GM06990 (cell line): ENCODE results near the gene JAM3.

Source experiments
- DNase-seq: peaks from one replicate; pipeline ENCODE4 v3.0.0-alpha.2; 2011; ENCODE audit not compliant: insufficient read length; ENCODE audit errors: extremely low read depth
- H3K27me3 ChIP-seq: replicated peaks from 2 replicates; pipeline ENCODE4 v1.6.0; 2011; ENCODE audit warnings: low read length; ENCODE audit not compliant: control insufficient read depth, insufficient read depth
- H3K36me3 ChIP-seq: 2 replicates; pipeline ENCODE4 v1.5.1; 2011; ENCODE audit warnings: low read length; ENCODE audit not compliant: control insufficient read depth, insufficient read depth
- H3K4me3 ChIP-seq: replicated peaks from 2 replicates; pipeline ENCODE4 v1.5.1; 2011; ENCODE audit warnings: low read depth, mild to moderate bottlenecking, control low read depth, low read length
- TF ChIP-seq, protein P1 (sequence below): IDR thresholded peaks from 2 replicates; pipeline ENCODE4 v1.5.1; 2011; ENCODE audit warnings: low read length, control low read depth, mild to moderate bottlenecking, inconsistent platforms; ENCODE audit not compliant: insufficient read depth, poor library complexity, severe bottlenecking

JAM3 gene

DNA sequence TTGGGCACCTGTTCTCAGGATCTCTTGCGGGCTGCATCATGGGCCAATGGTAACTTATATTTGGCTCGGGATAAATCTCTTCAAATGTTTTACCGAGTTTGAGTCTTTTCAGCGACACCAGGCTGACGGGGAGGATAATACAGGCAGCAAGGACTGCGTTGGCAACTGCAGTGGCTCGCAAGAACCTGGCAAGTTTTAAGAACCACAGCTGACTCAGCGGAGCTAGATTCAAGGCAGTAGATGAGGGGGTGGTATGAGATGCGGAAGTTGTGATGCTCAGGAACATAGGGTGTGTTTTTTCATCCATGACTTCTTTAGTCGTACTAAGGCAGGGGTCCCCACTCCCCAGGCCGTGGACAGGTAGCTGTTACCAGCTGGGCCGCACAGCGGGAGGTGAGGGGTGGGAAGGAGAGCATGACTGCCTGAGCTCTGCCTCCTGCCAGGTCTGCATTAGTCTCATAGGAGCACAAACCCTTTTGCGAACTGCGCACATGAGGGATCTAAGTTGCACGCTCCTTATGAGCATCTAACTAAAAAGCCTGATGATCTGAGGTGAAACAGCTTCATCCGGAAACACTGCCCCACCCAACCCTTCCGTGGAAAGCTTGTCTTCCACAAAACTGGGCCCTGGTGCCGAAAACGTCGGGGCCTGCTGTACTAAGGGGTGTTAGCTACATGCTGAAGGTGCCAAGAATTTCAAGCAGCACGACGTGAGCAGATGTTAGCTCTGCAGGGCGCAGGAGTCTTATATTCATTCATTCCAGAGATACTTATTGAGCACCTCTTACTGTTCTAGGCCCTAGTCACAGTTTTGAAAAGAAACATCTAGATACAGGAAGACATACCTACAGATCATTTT is 6.4 kb upstream of the JAM3 start:
- no peaks in the 10 kb centered on the region for H3K36me3 ChIP-seq
- no peak for DNase-seq
- H3K4me3 ChIP-seq: no peak overlapping the region
- H3K27me3 ChIP-seq: peaks cover 3% of the 10 kb centered on the region; the same call in 1 of the 2 replicates
- TF ChIP-seq, protein P1, sequence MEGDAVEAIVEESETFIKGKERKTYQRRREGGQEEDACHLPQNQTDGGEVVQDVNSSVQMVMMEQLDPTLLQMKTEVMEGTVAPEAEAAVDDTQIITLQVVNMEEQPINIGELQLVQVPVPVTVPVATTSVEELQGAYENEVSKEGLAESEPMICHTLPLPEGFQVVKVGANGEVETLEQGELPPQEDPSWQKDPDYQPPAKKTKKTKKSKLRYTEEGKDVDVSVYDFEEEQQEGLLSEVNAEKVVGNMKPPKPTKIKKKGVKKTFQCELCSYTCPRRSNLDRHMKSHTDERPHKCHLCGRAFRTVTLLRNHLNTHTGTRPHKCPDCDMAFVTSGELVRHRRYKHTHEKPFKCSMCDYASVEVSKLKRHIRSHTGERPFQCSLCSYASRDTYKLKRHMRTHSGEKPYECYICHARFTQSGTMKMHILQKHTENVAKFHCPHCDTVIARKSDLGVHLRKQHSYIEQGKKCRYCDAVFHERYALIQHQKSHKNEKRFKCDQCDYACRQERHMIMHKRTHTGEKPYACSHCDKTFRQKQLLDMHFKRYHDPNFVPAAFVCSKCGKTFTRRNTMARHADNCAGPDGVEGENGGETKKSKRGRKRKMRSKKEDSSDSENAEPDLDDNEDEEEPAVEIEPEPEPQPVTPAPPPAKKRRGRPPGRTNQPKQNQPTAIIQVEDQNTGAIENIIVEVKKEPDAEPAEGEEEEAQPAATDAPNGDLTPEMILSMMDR: no peak

DNA sequence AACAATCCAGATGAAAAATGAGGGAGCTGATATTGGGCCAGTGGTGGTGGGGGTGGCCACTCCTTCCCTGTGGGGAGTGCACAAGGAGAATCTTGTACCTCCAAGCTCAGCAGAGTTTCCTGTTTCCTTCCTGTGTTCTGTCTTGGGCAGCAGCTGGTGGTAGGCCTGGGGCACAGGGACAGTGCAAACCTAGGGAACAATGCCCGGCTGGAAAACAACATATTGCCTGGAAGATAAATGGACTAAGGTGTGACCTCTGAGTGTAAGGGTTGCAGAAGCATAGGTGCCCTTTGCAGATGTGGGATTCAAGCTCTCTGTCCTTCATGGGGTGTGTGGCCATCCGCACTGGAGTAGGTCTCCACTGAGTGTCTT is 5.8 kb upstream of the JAM3 start:
- TF ChIP-seq, protein P1: no peak
- H3K27me3 ChIP-seq: peaks cover 3% of the 10 kb centered on the region; the same call in 1 of the 2 replicates
- no peak overlapping the region for H3K4me3 ChIP-seq
- no peaks in the 10 kb centered on the region for H3K36me3 ChIP-seq
- no peak for DNase-seq

DNA sequence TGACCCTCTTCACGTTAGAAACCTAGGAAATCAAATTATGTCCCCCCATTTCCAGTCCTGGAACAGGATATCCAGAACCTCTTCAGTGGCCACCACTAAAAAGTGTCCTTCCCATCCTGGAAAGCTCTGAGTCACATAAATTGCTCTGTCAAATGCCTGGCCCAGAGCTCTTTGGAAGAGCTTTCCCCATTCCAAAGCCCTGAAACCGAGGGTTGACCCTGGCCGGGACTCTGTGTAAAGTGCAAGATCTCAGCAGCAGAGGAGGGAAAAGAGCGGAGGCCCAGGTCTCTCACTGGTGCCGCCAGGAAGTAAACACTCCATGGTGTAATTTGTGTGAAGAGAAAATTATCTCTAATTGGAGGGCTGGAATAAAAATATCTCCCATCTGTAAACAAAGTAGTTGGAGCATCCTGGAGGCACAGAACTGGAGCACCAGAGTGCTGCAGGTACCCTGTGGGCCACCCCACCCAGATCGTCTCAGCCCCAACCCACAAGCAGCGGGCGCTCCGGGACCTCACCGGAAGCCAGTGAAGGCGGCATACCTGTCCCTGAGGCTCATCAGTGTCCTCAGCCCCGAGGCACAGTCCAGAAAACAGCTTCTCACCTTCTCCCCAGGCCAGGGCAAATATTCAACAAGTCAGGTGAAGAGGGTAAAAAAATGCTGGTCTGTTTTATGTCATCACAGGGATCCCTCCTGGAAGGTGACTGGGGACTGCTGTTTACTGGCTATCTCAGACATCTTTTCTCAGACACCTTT is 4.7 kb upstream of the JAM3 start:
- Histone ChIP-seq H3K36me3 (no peaks in the 10 kb centered on the region), H3K4me3 (no peak overlapping the region), H3K27me3 (peaks cover 3% of the 10 kb centered on the region; the same call in 1 of the 2 replicates)
- TF ChIP-seq, protein P1: no peak
- DNase-seq: no peak

DNA sequence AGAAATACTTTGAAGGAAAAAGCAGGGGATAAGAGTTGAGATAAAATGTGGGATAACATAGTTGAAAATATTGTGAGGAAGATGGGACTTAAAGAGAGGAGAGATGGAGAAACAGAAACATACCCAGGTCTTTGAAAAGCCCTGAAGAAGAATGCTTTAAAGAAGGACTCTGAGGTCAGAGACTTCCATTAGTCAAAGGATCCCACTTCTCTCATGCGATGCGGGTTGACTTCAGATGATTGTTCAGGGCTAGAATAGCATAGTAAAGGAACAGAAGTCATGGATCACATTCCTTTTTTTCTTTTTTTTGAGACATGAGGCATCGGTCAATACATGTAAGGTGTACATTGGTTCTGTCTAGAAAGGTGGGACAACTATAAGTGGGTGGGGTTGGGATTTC is 3.5 kb upstream of the JAM3 start:
- Histone ChIP-seq H3K36me3 (no peaks in the 10 kb centered on the region), H3K4me3 (no peak overlapping the region), H3K27me3 (peaks cover 3% of the 10 kb centered on the region; the same call in 1 of the 2 replicates)
- TF ChIP-seq, protein P1: no peak
- DNase-seq: no peak

DNA sequence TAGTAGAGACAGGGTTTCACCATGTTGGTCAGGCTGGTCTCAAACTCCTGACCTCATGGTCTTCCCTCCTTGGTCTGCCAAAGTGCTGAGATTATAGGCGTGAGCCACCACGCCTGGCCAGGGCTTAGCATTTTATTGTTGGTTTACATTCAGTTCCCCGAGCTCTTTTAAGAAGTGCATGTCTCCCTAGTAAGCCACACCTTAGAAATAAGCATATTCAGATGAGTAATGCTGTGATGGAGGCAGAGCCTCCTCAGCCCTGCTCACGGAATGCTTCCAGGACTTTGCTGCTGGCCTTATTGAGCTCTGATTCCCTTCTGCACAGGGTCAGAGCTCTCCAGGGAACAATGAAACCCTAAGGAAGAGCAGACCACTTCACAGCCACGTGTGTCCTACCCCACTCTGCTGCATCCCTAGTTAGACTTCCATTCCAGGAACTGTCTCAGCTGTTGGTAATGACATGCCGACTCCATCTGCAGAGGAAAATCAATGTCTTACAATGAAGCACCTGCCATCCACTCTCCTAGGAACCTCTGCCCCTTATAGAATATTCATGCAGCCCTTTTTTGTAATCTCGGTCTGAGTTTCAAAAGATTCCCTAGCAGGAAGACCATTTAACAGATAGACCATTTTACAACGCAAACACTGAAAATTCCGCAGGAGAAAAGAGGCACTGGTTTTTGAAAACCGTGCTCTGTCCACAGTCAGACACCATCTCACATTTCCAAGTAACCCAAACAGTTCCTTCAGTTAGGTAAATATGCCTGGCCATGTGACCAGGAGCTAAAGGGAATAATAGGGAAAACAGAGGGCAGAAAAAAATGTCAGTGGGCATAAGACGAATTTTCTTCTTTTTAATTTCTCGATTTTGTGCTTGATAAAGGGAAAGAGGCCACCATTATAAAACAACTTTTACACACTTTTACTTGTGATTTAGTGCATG is 1.7 kb upstream of the JAM3 start:
- TF ChIP-seq, protein P1: no peak
- no peaks in the 10 kb centered on the region for H3K36me3 ChIP-seq
- peaks cover 3% of the 10 kb centered on the region; the same call in 1 of the 2 replicates for H3K27me3 ChIP-seq
- no peak overlapping the region for H3K4me3 ChIP-seq
- no peak for DNase-seq
